B cell (primary cell): ENCODE data around the gene TMEM244. TPM values are rescaled to one million over a fixed set of nuclear protein-coding genes. Genes with fewer than 3 reads are reported as not detected.

Experiments used
- ATAC-seq: fragments of 200-7000 bp; cut with Tn5 transposase; one replicate; pipeline ENCODE4 v1.10.0; 2021; ENCODE audit warnings: low read depth, mild to moderate bottlenecking, moderate number of reproducible peaks, moderate library complexity
- CTCF ChIA-PET: fragments of 350-600 bp; sonication (Branson Sonifier 250); formaldehyde crosslinking; loops from one replicate; lab custom pipeline; 2021; ENCODE audit warnings: antibody characterized with exemption, inconsistent platforms; lab: Charles Lee
- POLR2A ChIA-PET: fragments of 350-600 bp; sonication (Branson Sonifier 250); formaldehyde crosslinking; loops from one replicate; lab custom pipeline; 2021; ENCODE audit warnings: antibody characterized with exemption; lab: Charles Lee
- DNase-seq: peaks from one replicate; pipeline ENCODE4 v3.0.0; 2013
- H2AFZ ChIP-seq: 2 replicates; pipeline ENCODE4 v1.6.1; 2012; ENCODE audit warnings: mild to moderate bottlenecking, low read depth, low read length; ENCODE audit not compliant: insufficient read depth, poor library complexity, severe bottlenecking
- H3K27ac ChIP-seq, 2 donors: 1 replicate in 1 of 2; 2 replicates in 1 of 2; pipeline ENCODE4 v1.5.1; 2012 to 2013; ENCODE audit warnings: low read length in 2 of 2, mild to moderate bottlenecking in 2 of 2, moderate library complexity in 1 of 2
- H3K27me3 ChIP-seq, 4 experiments: fragments of 200-600 bp in 1 of 4; sonication (generic) in 1 of 4; replicated peaks in 1 of 4; 1 replicate in 2 of 4; 2 replicates in 2 of 4; pipeline versions ENCODE4 v1.6.1 to v1.7.0; 2013 to 2016; ENCODE audit warnings: low read length in 3 of 4, mild to moderate bottlenecking in 2 of 4, mixed read lengths in 1 of 4, moderate library complexity in 1 of 4; ENCODE audit not compliant: insufficient read depth in 4 of 4, control insufficient read depth in 3 of 4; ENCODE audit errors: control extremely low read depth in 1 of 4
- H3K36me3 ChIP-seq, 2 experiments: replicated peaks in 1 of 2; 1 replicate in 1 of 2; 2 replicates in 1 of 2; pipeline versions ENCODE4 v1.6.1 to v1.7.1; 2013; ENCODE audit warnings: low read length in 1 of 2; ENCODE audit not compliant: insufficient read depth in 2 of 2, control insufficient read depth in 1 of 2; ENCODE audit errors: control extremely low read depth in 1 of 2, extremely low read depth in 1 of 2
- H3K4me1 ChIP-seq, 2 donors: fragments of 200-600 bp in 1 of 2; sonication (generic) in 1 of 2; 1 replicate in 1 of 2; 2 replicates in 1 of 2; pipeline versions ENCODE4 v1.5.1 to v1.6.1; 2013 to 2017; ENCODE audit warnings: low read length in 2 of 2; ENCODE audit not compliant: control insufficient read depth in 2 of 2, insufficient read depth in 2 of 2
- H3K4me2 ChIP-seq: replicated peaks from 2 replicates; pipeline ENCODE3; 2012; ENCODE audit warnings: mild to moderate bottlenecking, low read depth, low read length; ENCODE audit not compliant: poor library complexity, severe bottlenecking
- H3K4me3 ChIP-seq, 5 experiments: fragments of 200-600 bp in 1 of 5; sonication (generic) in 1 of 5; 1 replicate in 3 of 5; 2 replicates in 2 of 5; pipeline versions ENCODE4 v1.5.1 to v1.7.0; 2011 to 2016; ENCODE audit warnings: low read length in 4 of 5, mild to moderate bottlenecking in 4 of 5, low read depth in 2 of 5, control low read depth in 1 of 5, moderate library complexity in 1 of 5; ENCODE audit not compliant: insufficient read depth in 1 of 5; ENCODE audit errors: control extremely low read depth in 1 of 5, extremely low read depth in 1 of 5
- H3K79me2 ChIP-seq: fragments of 200-600 bp; sonication (generic); one replicate; pipeline ENCODE4 v1.6.0; 2016; ENCODE audit warnings: low read length; ENCODE audit not compliant: control insufficient read depth, insufficient read depth
- H3K9ac ChIP-seq: fragments of 200-600 bp; sonication (generic); 2 replicates; pipeline ENCODE4 v1.6.1; 2017; ENCODE audit warnings: mild to moderate bottlenecking, low read length, moderate library complexity
- H3K9me3 ChIP-seq, 3 donors: one replicate each; pipeline versions ENCODE4 v1.6.1 to v1.7.1; 2013; ENCODE audit warnings: low read length in 2 of 3; ENCODE audit not compliant: control insufficient read depth in 2 of 3, insufficient read depth in 1 of 3; ENCODE audit errors: control extremely low read depth in 1 of 3
- H4K20me1 ChIP-seq: 2 replicates; pipeline ENCODE4 v1.6.0; 2012; ENCODE audit warnings: mild to moderate bottlenecking, low read length; ENCODE audit not compliant: insufficient read depth, control insufficient read depth, poor library complexity, severe bottlenecking
- H3K27ac Mint-ChIP-seq: one replicate; pipeline ENCODE4 v1.8.0; 2021; ENCODE audit warnings: mixed read lengths
- H3K27me3 Mint-ChIP-seq: one replicate; pipeline ENCODE4 v1.8.0; 2021; ENCODE audit warnings: mixed read lengths
- H3K4me1 Mint-ChIP-seq: one replicate; pipeline ENCODE4 v1.8.0; 2021; ENCODE audit warnings: mixed read lengths
- H3K4me3 Mint-ChIP-seq: one replicate; pipeline ENCODE4 v1.8.0; 2021; ENCODE audit warnings: mixed read lengths
- H3K9me3 Mint-ChIP-seq: one replicate; pipeline ENCODE4 v1.8.0; 2022; ENCODE audit warnings: mixed read lengths; ENCODE audit not compliant: insufficient read depth
- EZH2 ChIP-seq: IDR thresholded peaks from 2 replicates; pipeline ENCODE4 v1.6.1; 2012; ENCODE audit warnings: borderline replicate concordance, low read depth, mild to moderate bottlenecking, moderate library complexity, low read length; ENCODE audit not compliant: insufficient read depth, poor library complexity, severe bottlenecking
- WGBS: methylation state at CpG from one replicate; pipeline ENCODE4 v1.1.5; 2013; ENCODE audit warnings: missing lambda C conversion rate; ENCODE audit not compliant: insufficient coverage; 5-methylcytosine and 5-hydroxymethylcytosine counted together
- intact Hi-C: fragments of 100-400 bp; cut with micrococcal nuclease; formaldehyde crosslinking; loops from one replicate; pipeline ENCODE4 v1.10.0; 2022
- polyA plus RNA-seq: library from polyadenylated mRNA; depleted of rRNA; stranded (reverse); fragments of >200 nt; gene quantifications from 2 replicates; pipeline ENCODE4 v1.2.3, GENCODE V29; 2012
- total RNA-seq, 2 donors: library from RNA; stranded (reverse); fragments of 120-200 nt in 1 of 2; gene quantifications; 1 replicate in 1 of 2; 2 replicates in 1 of 2; pipeline versions ENCODE4 v1.2.3 to v1.2.4, GENCODE V29; 2013 to 2022
- TF ChIP-seq, protein P1 (sequence below): fragments of 200-600 bp; IDR thresholded peaks from one replicate; pipeline ENCODE4 v1.8.0; 2022; ENCODE audit warnings: antibody characterized with exemption, mild to moderate bottlenecking

TMEM244 gene
- total and polyA plus RNA-seq, 2 donors (not counting 1 experiment from before 2014, with no cell fraction given), result not detected

DNA sequence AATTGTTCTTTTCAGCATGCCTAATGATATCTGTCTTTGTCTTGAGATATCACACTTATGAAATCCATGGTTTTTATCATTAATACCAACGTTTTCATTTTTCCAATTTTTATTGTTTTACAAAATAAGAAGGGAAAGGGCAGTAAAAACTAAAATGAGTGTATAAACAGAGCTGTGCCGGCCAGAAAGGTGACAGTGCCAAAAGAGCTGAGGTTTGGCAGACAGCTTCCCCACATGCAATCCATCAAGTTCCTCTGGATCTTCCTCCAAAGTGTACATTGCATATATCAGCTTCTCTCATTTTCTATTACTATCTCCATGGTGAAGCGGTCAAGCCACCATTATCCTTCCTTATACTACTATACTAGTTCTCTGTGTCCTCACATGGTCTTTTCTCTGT is 10.1 kb upstream of the TMEM244 start:
- 69% methylated on average over 2 of the region's 3 CpGs for WGBS

DNA sequence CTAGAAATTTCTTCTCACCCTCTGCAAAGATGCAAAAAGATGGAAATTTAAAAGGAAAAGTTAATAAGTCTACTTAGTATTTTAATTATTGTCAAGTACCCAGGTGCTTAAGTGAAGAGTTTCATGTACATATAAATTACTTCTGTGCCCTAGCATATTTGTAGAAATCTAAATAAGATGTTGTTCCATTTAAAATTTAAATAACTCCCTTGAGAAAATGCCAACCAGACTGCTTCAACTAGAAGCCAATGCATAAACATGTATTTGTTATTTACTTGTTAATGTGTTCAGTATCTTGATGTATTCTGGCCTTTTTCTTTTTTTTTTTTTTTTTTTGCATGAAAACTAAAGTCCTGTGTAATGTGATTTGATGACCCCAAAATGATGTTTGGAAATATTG is 6.3 kb upstream of the TMEM244 start:
- Mint-ChIP-seq H3K9me3 (no peaks in the 10 kb centered on the region), H3K27me3 (no peaks in the 10 kb centered on the region), H3K4me1 (peaks cover 13% of the 10 kb centered on the region), H3K4me3 (no peak overlapping the region), H3K27ac (no peak overlapping the region)
- ATAC-seq (no peak), DNase-seq (no peak)
- Histone ChIP-seq H3K79me2 (no peaks in the 10 kb centered on the region), H2AFZ (no peak overlapping the region), H3K27ac (no peak overlapping the region), H3K4me2 (no peak overlapping the region), H4K20me1 (no peaks in the 10 kb centered on the region), H3K27me3 (no peaks in the 10 kb centered on the region), H3K9me3 (peaks cover 0 to 3% (median 0%) of the 10 kb centered on the region in 3 donors), H3K36me3 (no peaks in the 10 kb centered on the region), H3K4me1 (no peaks in the 10 kb centered on the region), H3K9ac (no peak overlapping the region), H3K4me3 (no peak overlapping the region)
- intact Hi-C loops, result loop anchor here (10.0 kb wide), 1 partner anchor 93 kb away; no protein-coding TSS in a partner anchor
- CTCF ChIA-PET, result no interaction called here
- TF ChIP-seq EZH2, result no peak
- TF ChIP-seq, protein P1, sequence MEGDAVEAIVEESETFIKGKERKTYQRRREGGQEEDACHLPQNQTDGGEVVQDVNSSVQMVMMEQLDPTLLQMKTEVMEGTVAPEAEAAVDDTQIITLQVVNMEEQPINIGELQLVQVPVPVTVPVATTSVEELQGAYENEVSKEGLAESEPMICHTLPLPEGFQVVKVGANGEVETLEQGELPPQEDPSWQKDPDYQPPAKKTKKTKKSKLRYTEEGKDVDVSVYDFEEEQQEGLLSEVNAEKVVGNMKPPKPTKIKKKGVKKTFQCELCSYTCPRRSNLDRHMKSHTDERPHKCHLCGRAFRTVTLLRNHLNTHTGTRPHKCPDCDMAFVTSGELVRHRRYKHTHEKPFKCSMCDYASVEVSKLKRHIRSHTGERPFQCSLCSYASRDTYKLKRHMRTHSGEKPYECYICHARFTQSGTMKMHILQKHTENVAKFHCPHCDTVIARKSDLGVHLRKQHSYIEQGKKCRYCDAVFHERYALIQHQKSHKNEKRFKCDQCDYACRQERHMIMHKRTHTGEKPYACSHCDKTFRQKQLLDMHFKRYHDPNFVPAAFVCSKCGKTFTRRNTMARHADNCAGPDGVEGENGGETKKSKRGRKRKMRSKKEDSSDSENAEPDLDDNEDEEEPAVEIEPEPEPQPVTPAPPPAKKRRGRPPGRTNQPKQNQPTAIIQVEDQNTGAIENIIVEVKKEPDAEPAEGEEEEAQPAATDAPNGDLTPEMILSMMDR, result no peak
- POLR2A ChIA-PET, result interaction anchor here (0.7 kb wide), 1 partner anchor 9 kb away, joined by 8 read pairs; no protein-coding TSS in a partner anchor

More for the DNA sequence above, 10.1 kb upstream of the TMEM244 start:
- Mint-ChIP-seq H3K4me1 (peaks cover 29% of the 10 kb centered on the region), H3K4me3 (no peak overlapping the region), H3K27me3 (no peaks in the 10 kb centered on the region), H3K27ac (no peak overlapping the region), H3K9me3 (no peaks in the 10 kb centered on the region)
- ATAC-seq (no peak), DNase-seq (no peak)
- H3K9ac ChIP-seq, result no peak overlapping the region
- no peak for TF ChIP-seq EZH2
- TF ChIP-seq, protein P1, result no peak
- intact Hi-C loops, result no loop called here
- no peak overlapping the region for H3K27ac ChIP-seq
- H3K4me2 ChIP-seq, result no peak overlapping the region
- ChIA-PET CTCF (interaction anchor here (1.6 kb wide), 1 partner anchor 118 kb away, joined by 3 read pairs; no protein-coding TSS in a partner anchor), POLR2A (no interaction called here)
- no peak overlapping the region for H2AFZ ChIP-seq
- no peaks in the 10 kb centered on the region for H3K9me3 ChIP-seq
- H3K27me3 ChIP-seq, result no peaks in the 10 kb centered on the region
- H3K36me3 ChIP-seq, result no peaks in the 10 kb centered on the region
- no peaks in the 10 kb centered on the region for H4K20me1 ChIP-seq
- no peaks in the 10 kb centered on the region for H3K79me2 ChIP-seq
- no peak overlapping the region for H3K4me3 ChIP-seq
- peaks cover 11 to 15% of the 10 kb centered on the region in 2 donors for H3K4me1 ChIP-seq
